HG03521 (cell line): ENCODE data around the gene ERGIC1.
"Not testable (repeated sequence)": the region's sequence is repeated elsewhere in the genome, so short reads cannot be mapped to it uniquely, and the experiment has no call there.

Source experiments
- ATAC-seq: cut with Tn5 transposase; IDR thresholded peaks from one replicate; pipeline ENCODE4 v1.9.1; 2021; ENCODE audit warnings: mild to moderate bottlenecking, moderate library complexity; ENCODE audit not compliant: unreplicated experiment

The ERGIC1 gene

DNA sequence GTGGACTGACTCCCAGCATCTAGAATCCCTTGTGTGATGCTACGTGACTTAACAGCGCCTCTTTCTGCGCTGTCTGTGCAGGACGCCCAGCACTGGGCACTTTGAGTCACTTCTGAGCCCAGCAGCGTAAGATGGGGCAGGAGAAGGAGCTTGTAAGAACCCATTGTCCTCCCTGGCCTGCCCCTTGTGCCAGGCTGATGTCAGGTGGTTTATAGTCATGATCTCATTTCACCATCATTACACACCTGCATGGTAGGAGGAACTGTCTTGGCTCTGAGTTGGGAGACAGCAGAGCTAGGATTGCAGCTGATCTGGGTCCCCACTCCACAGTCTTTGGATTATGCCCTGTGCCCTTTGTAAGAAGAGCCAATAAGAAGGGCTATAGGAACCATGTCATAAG, 12.2 kb downstream of the ERGIC1 start:
- no peak for ATAC-seq

DNA sequence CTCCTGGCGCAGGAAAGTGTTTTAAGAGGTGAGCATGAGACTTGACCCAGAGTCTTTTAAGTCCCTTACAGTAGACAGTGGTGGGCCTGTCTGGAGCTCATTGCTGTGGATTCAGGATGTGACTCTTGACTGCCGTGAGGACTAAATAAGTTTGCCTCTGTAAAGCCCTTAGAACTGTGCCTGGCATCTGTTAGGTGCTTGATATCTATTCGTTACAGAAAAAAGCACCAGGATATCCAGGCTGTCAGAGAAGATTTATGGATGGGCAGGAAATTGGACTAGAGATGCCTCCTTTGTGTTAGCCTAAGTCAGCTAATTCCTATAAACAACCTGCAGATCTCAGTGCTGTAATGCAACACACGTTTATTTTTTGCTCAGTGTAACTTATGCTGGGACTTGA, 12.6 kb downstream of the ERGIC1 start:
- no peak for ATAC-seq

DNA sequence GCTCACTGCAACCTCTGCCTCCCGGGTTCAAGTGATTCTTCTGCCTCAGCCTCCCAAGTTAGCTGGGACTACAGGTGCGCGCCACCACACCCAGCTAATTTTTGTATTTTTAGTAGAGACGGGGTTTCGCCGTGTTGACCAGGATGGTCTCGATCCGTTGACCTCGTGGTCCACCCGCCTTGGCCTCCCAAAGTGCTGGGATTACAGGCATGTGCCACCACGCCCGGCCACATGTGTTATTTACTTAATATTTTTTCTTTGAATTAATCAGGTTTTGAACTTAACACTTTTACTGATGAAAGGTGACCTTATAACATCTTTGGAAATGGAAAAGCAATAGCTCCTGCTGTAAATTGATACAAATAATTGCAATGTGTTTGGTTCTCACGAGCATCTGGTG, 13.5 kb downstream of the ERGIC1 start:
- not testable (repeated sequence) for ATAC-seq

DNA sequence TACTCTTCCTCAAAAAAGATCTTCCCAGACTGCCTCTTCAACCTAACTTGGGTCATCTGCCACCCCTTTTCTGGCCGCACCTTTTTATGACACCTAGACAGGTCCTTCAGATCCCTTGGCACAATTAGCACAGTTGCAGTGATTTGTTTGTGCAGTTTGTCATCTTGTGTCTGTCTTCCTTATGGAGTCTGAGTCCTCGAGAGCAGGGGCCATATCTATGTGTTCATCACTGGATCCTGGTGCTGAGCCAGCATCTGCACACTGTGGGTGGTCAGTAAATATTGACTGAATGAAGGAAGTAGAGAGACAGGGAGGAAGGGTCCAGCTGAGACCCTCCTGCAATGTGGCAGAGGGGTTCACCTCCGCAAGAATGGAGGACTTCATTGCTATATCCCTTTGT, 14.4 kb downstream of the ERGIC1 start:
- no peak for ATAC-seq

DNA sequence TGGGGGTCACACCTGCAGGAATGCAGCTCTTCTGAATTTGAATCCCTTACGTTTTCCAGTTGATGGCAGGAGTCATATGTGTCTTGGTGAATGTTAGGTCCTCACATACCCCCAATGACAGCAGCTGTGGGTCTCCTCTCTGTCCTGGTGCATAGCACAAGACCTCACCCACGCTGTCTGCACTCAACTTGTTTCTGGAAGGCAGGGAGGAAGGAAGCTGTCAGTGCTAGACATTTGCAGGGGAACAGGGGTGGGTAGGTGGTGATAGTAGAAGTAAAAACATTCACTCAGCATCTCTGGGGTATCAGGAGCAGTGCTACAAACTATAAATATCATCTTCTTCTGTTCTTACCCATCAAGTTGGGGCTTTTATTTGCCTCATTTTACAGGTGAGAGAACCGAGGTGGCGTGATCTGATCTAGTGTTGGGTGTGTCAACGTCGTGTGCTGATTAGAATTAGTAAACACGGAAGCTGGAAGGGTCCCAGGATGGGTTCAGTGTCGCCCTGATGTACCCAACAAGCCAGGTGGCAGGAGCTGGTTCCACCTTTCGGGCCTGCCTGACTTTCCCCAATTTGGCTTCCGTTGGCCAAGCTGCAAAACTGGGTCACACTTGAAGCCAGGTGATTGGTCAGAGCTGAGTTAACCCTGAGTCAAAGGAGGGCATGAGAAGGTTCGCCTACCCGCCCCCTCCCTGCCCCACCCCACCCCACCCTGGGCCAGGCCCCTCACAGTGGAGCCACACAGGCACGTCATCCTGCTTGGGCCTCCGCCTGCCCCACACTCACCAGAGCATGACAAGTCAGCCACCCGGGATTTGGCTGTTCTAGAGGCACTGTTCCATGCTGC, 15.8 kb downstream of the ERGIC1 start:
- no peak for ATAC-seq

DNA sequence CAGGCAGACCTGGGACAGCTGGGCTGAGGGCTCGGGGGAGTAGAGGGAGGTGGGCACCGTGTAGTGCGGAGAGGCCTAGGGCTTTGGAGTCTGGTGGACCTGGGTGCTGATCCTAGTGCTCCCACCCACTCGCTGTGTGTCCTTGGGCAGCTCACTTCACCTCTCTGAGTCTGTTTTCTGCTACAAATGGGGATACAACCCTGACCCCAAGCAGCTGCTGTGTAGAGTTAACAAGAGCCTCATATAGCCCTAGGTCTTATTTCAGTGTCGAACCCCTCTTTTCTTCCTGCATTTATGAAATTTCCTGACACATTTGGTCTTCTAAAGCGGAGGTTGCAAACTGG, 16.4 kb downstream of the ERGIC1 start:
- ATAC-seq: no peak

DNA sequence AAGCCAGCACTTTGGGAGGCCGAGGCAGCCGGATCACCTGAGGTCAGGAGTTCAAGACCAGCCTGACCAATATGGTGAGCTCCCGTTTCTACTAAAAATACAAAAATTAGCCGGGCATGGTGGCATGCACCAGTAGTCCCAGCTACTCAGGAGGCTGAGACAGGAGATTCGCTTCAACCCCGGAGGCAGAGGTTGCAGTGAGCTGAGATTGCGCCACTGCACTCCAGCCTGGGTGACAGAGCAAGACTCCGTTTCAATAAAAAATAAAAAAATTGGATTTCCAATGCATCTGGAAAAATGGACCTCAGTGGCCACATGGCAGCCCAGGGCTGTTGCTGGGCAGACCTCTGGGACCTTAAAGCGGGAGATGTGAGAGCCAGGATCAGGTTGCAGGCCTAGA, 17.2 kb downstream of the ERGIC1 start:
- ATAC-seq: not testable (repeated sequence)

DNA sequence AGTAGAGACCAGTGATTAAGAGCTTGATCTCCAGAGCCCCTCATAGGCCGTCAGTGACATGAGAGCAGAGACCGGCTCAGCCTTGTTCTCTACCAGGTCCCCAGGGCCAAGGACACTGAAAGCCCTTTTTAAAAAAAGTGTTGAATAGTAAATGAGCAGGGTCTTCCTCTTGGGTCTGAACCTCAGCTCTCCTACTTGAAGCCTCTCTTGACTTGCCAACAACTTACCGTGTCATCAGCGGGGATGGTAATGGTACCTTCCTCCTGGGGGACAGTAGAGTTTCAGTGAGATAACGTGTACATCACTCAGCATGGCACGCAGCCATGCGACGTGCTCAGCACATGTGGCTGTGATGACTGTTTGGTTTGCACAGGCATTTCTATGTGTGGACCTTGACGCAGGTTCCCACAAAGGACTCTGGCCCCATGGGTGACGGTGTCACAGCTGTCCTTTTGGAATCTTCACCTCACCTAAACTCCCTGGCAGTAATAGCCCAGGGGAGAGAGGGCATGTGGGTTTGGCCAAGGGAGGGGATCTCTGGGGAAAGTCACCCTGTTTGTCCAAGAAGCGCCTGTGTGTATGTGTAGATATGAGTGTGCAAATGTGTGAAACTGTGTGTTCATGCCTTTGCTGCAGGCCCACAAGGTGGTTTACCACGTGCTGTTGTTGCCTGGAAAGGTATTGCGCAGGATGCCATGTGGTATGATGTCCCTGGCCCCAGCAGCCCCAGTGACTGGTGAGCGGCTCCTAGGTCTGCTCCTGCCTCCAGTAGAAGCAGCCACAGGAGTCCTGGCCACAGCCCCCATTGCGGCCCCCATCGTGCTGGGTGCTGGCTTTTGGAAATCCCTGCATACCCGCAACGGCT, 18.7 kb downstream of the ERGIC1 start:
- ATAC-seq: no peak

DNA sequence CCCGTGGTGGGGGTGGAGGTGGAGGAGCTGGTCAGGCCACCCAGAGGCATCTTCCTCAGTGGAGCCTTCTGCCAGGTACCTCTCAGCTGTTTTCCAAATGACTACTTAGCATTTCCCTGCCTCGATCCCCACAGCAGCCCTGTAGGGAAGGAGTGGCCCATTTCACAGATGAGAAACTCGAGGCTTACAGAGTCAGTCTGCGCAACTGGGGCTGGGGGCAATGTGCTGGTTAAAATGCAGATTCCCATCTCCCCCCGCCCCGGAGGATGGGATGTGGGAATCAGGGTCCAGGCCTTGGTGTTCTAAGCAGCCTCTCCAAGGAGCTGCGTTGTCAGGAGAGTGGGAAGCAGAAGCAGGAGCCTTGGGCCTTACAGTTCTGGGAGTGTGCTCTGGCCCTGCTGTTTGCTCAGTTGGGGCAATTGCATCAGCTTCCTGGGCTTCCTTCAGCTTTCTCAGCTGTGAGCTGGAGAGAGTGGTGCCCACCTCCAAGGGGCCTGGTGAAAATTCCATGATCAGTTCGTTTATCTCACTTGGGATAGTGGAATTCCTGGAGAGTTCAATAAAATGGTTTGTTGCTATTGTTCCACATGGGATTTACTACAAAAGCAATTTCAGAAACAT, 19.4 kb downstream of the ERGIC1 start:
- no peak for ATAC-seq

DNA sequence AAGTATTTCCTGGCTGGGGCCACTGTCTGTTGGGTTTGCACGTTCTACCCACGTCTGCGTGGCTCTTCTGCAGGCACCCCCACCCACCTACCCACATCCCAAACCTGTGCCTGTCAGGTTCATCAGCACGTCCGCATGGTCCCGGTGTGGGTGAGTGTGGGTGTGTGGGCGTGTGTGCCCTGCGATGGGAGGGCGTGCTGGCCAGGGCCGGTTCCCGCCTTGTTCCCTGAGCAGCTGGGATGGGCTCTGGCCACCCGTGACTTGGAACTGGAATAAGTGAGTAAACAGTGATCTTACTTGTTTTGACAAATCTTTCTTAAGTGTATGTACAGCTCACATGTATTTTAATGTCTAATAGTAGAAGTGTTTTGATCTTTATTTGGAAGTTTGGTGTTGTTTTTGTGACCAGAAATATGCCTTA, 20.4 kb downstream of the ERGIC1 start:
- ATAC-seq: no peak

DNA sequence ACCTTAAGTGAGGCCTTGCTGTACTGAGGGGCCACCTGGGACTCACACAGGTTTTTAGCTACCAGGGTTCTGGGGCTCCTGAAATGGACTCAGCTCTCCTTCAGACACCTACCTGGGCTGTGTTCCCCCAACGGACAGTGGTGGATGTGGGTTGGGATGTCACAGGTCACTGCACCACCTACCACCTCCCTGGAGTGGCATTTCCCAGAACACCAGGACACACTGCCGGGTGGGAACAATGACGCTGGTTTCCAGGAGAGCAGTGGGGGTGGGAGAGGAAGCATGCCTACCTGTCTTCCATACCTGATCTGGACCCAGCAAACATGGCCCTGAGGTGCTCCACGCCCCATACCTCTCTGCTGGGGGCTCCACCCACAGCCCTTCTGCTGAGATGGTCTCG, 20.9 kb downstream of the ERGIC1 start:
- ATAC-seq: no peak

DNA sequence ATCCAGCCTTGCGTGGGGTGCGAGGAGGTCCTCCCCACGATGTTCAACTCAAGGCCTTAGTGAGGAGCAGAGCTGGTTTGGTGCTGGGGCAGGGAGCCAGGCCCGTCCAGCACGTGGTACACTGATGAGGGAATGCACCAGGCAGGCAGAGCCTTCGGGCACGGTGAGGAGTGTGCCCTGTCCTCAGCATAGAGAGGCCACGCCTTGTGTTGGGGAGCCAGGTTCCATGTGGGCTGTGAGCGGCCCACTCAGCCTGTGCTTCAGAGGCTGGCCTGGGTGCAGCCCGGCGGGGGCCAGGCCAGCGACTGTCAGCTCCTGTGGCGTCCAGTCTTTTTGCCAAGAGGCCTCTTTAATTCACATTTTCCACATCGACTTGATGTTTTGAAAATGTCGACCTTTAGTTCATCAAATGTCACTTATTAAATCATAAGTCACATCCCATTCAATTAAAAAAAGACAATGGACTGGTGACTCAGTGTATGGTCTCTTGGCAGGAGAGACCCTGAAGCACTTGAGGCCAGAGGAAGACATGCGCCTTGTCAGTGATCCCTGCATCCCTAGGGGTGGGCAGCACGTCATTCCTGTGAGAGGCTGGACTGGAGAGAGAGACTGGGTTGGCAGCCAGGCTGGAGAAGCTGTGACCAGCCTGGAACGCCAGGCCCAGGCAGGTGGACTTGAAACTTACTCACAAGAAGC, 21.7 kb downstream of the ERGIC1 start:
- no peak for ATAC-seq

DNA sequence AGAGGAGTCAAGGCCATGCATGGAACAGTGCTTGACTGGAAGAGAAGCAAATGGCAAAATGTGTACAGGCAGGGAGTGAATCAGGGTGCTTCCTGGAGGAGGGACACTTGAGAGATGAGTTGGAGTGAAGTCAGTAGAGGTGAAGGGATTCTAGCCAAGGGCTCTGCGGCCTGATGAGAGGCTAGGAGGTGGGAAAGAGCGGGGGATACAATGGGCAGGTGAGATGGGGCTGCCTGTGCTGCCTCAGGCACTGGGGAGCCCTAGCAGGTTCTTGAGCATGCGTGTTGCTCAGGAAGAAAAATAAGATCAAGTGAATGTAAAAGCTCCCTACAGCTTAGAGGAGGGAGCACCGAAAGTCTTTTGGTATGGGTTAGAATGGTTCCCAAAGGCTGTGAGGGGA, 22.3 kb downstream of the ERGIC1 start:
- ATAC-seq: no peak

DNA sequence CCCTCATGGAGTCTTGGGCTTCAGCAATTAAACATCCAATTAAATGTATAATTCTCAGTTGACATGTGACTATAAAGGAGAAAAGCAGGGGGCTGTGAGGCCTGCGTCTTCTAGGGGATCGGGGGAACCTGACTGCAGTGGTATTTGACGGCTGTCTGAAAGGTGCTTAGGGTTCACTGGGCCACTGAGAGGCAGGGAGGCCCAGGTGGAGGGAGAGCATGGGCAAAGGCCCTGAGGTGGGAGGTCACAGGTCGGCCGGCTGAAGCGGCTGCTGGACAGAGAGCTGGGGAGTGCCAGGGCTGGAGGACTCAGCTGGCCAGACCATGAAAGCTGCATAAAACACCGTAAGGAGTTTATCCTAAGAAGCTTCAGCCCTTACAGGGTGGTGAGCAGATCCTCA, 23.9 kb downstream of the ERGIC1 start:
- ATAC-seq: no peak

DNA sequence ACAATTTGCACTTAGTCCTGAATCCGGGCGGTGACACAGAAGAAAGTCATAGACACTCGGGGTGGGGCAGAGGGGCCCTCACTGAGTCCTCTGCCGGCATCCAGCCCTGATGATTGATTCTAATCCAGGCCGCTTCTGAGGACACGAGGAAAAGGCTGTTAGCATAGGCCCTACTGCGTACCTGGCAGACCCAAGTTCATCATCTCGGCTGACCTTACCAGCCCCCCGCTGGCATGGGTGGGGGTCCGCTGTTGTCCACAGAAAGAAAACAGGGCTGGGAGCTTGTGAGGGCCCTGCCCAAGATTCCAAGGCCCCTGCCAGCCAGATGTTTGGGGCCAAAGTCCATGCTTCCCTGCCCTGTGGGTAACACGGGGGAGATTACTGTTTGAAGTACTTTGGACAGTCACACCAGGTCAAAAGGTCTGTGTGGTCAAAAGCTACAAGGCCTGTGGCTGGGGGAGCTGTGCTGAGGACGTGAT, 24.5 kb downstream of the ERGIC1 start:
- ATAC-seq: no peak

DNA sequence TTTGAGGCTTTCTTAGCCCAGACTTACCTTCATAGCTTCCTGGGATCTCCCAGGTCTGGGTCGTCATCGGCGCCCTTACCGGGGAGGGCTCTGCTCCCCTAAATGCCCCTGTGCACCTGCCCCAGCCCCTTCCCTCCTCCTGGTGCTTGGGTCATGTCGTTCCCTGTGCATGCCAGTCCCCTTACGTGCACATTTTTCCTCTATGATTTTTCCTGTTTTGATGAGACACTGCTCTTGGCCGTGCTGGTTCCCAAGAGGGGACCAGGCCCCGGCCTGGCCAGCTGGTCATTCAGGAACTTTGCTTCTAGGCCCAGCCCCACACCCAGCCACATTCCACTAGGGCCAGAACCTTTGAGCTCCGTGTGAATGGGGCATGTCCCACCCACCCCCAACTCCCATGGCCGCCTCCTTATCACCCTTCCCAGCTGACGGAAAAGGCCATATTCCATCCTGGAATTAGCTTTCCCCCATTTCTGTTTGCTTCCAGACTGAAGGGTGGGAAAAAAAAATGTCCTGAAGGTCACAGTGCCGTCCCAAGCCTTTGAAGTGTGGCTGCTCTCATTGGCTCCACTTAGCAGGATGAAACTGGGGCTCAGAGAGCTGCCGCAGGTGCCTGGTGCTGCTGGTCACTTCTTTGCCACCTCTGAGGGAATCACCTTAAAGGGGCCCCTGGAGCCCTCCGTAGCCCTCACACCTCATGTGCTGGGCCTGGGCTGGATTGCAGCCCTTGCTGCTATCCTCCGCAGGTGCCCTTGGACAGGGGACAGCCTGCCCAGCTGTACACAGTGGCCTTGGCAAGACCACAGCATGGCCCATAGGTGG, 25.1 kb downstream of the ERGIC1 start:
- ATAC-seq: no peak

DNA sequence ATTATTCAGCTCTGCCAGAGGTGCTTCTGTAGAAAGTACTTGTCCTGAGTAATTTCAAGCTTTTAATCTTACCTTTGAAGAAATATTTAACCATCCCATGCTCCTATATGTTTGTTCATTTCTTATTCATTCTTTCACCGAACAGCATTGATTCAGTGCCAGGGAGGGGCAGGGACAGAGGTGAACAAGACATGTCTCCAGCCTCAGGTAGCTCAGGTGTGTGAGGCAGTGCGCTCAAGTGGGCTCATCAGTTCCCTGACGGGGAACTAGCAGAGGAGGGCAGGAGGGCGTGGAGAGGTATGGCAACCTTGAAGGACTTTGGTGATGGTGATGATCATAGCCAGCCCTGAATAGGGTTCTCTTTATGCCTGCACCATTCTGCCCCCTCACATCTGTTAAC, 25.9 kb downstream of the ERGIC1 start:
- ATAC-seq: no peak

DNA sequence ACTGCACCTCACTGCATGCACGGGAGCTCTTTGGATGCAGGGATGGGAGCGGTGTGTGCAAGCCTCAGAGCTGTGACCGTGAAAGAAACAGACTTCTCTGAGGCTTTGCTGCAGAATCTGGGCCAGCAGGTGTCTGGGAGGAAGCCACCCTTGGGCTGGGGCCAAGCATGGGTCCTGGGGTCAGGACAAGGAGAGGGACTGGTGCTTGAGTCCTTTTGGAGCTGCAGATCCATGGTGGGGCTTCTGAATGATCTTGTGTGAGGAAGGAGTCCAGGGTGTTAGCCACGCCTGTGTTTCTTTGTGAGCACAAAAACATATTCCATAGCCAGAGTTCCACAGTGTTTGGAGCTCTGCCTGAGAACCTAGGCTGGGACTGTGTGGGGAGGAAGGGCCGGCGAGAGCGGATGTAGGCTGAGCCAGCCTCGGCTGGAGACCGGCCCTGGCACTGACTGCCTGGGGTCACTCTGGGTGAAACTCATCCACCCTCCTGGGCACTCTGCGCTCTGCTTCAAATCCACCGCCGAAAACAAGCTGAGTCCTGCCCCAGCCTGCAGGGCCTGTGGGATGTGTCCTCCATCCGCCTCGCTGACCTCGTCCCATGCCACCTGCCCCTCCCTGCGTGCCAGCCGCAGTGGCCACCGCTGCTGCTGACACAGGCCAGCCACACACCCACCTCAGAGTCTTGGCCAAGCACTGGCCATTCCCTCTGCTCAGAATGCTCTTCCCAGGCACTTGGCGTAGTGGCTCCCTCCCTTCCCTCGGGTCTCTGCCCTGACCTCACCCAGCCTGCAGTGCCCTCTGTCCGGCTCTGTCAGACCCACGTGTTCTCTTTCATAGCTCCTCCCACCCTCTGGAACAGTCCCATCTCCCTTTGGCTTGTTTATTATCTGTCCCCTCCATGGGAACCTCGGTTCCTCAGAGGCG, 26.7 kb downstream of the ERGIC1 start:
- no peak for ATAC-seq

DNA sequence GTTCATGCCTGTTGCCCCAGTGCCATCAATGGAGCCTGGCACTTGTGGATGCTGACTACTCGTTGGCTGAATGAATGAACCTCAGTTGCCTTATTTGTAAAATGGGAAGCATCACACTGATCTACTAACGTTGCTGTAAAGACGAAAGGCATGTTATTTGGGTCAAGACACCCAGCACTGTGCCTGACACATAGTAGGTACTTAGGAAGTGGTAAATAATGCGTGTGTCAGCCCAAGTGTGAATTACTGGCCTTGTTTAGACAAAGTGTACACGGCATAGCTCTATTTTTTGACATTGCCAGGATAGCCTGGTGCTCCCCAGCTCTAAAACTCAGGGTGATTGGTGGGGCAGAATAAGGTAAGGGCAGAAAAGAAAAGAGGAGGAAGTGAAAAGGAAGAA, 27.4 kb downstream of the ERGIC1 start:
- ATAC-seq: no peak
